ENCODE measurements around the gene SCO2.

SCO2 gene

GRCh38 chr22:50517495-50518260 lies 7.7 kb downstream of the SCO2 start:
- DNase-seq = no peak

- no peak for DNase-seq
These were observed 8.5 kb downstream of the SCO2 start for GRCh38 chr22:50516891-50517290.

- no peak for DNase-seq
These were observed 9.3 kb downstream of the SCO2 start for GRCh38 chr22:50516068-50516467.

GRCh38 chr22:50513175-50513574 lies 12.2 kb downstream of the SCO2 start:
- DNase-seq = no peak

- no peak for DNase-seq
These were observed 16.5 kb downstream of the SCO2 start for GRCh38 chr22:50508897-50509296.

- DNase-seq = peak; percentile 100
These were observed 17.2 kb downstream of the SCO2 start, which contains the start of gene NCAPH2 for GRCh38 chr22:50507991-50508884. Gene NCAPH2, plus strand, starts transcription at chr22:50508224. Its CDS starts 114 bp downstream, at chr22:50508338.

GRCh38 chr22:50507421-50507990 lies 17.9 kb downstream of the SCO2 start, which contains the start of gene LMF2:
Gene LMF2, minus strand, starts transcription at chr22:50507702. Its CDS starts 27 bp downstream, at chr22:50507675.
- peak; percentile 97 for DNase-seq

GRCh38 chr22:50506611-50507420 lies 18.6 kb downstream of the SCO2 start:
- no peak for DNase-seq

GRCh38 chr22:50505776-50506610 lies 19.4 kb downstream of the SCO2 start:
- DNase-seq = no peak

GRCh38 chr22:50505276-50505775 lies 20.1 kb downstream of the SCO2 start:
- DNase-seq = no peak

- no peak for DNase-seq
These were observed 20.8 kb downstream of the SCO2 start for GRCh38 chr22:50504369-50505211.

- DNase-seq = no peak
These were observed 21.8 kb downstream of the SCO2 start for GRCh38 chr22:50503475-50504145.

- no peak for DNase-seq
These were observed 22.5 kb downstream of the SCO2 start for GRCh38 chr22:50502628-50503474.

GRCh38 chr22:50502096-50502495 lies 23.3 kb downstream of the SCO2 start:
- DNase-seq = no peak

- DNase-seq = no peak
These were observed 24.9 kb downstream of the SCO2 start for GRCh38 chr22:50500452-50500851.

- DNase-seq = peak; percentile 83
These were observed 27.0 kb downstream of the SCO2 start for GRCh38 chr22:50498322-50498890.

GRCh38 chr22:50497093-50497492 lies 28.3 kb downstream of the SCO2 start:
- no peak for DNase-seq

GRCh38 chr22:50490531-50491308 lies 34.7 kb downstream of the SCO2 start:
- no peak for DNase-seq

Measured in activated CD8-positive, alpha-beta memory T cell treated with anti-CD3 and anti-CD28 coated beads for 24 hours (primary cell).